H1 (cell line): ENCODE results near the gene PLEKHG2. TPM values are rescaled to one million over a fixed set of nuclear protein-coding genes. Genes with fewer than 3 reads are reported as not detected.
A peak's percentile ranks its signal among the peaks of the same experiment; 100 is the strongest.

ENCODE experiments used
- ASH2L ChIP-seq: fragments of 200-600, 300-600 bp; sonication (generic); IDR thresholded peaks from one replicate; pipeline ENCODE4 v1.7.1; 2017; ENCODE audit warnings: low read length
- CHD7 ChIP-seq: fragments of 300-600 bp; sonication (generic); IDR thresholded peaks from 2 replicates; pipeline ENCODE4 v1.7.1; 2012; ENCODE audit warnings: low read length, moderate library complexity, mild to moderate bottlenecking, inconsistent platforms; ENCODE audit not compliant: insufficient replicate concordance
- SP2 ChIP-seq: IDR thresholded peaks from 2 replicates; pipeline ENCODE4 v1.6.1; 2012; ENCODE audit warnings: mild to moderate bottlenecking, low read length, inconsistent platforms
- TAF1 ChIP-seq: IDR thresholded peaks from 2 replicates; pipeline ENCODE4 v1.6.1; 2011; ENCODE audit warnings: mild to moderate bottlenecking, low read depth, low read length
- TCF12 ChIP-seq: IDR thresholded peaks from 2 replicates; pipeline ENCODE4 v1.6.1; 2011; ENCODE audit warnings: low read depth, mild to moderate bottlenecking, low read length
- TEAD4 ChIP-seq: IDR thresholded peaks from 2 replicates; pipeline ENCODE4 v1.6.1; 2012; ENCODE audit warnings: low read depth, low read length, inconsistent platforms, mixed read lengths
- polyA plus RNA-seq, 7 experiments: library from polyadenylated mRNA; depleted of rRNA in 3 of 7; stranded (reverse) in 5 of 7; unstranded in 2 of 7; fragments of >200 nt in 5 of 7; fragments of 200-250 nt in 2 of 7; gene quantifications; 1 replicate in 5 of 7; 2 replicates in 1 of 7; 4 replicates in 1 of 7; pipeline versions ENCODE4 v1.2.1 to v1.2.3, GENCODE V29; 2011 to 2013; ENCODE audit warnings: missing spikeins in 2 of 7, mixed read lengths in 2 of 7
- total RNA-seq: library from RNA; stranded (reverse); fragmentation: NEBNext Ultra II Directional; extraction: Animal tissue kit (Norgen Biotek cat#: 25700); gene quantifications from 2 replicates; pipeline ENCODE4 v1.2.1, GENCODE V29; 2021
- TF ChIP-seq, protein P1 (sequence below): IDR thresholded peaks from 2 replicates; pipeline ENCODE4 v1.6.1; 2012; ENCODE audit warnings: inconsistent platforms

Gene PLEKHG2
- total and polyA plus RNA-seq, 2 of the 8 experiments (the other 6 are each of a cell fraction or from before 2014, with no cell fraction given): 16.9 to 65.7 TPM

GRCh38 chr19:39430675-39431593, 18.5 kb downstream of the PLEKHG2 start (continued):
- TF ChIP-seq CHD7: no peak
- no peak for TF ChIP-seq TCF12
- no peak for TF ChIP-seq SP2
- TF ChIP-seq TAF1: no peak
- TF ChIP-seq TEAD4: no peak
- TF ChIP-seq, protein P1, sequence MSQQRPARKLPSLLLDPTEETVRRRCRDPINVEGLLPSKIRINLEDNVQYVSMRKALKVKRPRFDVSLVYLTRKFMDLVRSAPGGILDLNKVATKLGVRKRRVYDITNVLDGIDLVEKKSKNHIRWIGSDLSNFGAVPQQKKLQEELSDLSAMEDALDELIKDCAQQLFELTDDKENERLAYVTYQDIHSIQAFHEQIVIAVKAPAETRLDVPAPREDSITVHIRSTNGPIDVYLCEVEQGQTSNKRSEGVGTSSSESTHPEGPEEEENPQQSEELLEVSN: peak; percentile 72
- no peak for TF ChIP-seq ASH2L
- TF ChIP-seq, all 59 proteins: peak for 7
